Measurements from ENCODE around the gene ZCCHC24.

ZCCHC24 gene

DNA sequence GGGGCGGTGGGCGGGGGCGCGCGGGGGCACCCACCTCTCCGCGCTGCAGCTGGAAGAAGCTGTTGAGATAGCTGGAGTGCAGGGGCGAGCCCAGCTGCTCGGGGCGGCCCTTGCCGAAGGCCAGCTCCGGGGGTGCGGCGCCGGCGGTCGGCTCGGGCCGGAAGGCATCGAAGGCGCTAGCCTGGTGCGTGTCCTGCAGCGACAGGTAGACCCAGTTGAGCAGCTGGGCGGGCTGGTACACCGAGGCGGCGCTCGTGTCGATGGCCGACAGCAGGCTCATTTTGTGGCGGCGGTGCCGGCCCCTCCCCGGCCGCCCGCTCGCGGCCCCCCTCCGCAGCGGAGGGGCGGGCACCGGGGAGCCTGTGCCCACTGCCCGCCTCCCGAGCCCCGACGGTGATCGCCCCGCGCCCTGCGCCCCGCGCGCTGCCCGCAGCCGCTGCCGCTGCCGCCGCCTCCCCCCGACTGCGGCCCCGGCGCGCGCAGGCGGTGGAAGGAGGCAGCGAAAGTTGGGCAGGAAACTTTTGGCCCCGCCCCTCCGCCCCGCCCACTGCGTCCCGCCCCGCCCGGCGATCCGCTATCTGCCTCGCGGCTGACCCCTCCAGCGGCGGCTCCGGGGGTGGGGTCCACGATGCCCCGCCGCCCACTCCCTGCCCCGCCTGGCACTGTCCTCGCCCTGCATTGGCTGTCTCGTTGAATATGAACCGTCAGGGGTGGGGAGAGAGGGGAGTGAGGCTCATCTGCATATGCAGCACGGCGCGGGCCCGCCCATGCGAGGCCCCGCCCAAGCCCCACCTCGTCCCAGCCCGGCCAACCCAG is at the start of gene ZCCHC24:
Gene ZCCHC24 (minus strand): TSS at position 464 of the 816 bp plus-strand sequence. CDS start 184 bp downstream, at position 280.
- peak; percentile 91 to 94 for DNase-seq (ENCODE audit: low read depth in 2 of 2)

DNA sequence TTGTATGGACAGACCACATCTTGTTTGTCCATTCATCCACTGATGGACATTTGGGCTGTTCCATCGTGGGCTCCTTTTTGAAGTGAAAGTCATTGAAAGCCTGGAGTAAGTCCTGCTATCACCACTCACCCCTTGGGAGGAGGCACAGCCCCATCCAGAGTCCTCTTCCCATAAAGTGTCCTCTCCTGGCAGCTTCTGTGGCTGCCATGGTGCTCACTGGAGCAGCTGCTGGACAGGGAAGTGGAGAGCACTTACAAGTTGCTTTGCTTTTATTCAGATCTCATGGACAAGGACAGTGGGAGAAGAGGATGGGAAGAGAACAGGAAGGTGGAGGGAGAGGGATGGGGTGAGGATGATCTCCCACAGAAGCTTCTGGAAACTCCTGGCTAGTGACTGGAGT is 48.4 kb upstream of the ZCCHC24 start:
- DNase-seq (ENCODE audit: low read depth in 2 of 2), result no peak

GRCh38 chr10:79492839-79493238 is 47.4 kb upstream of the ZCCHC24 start:
- no peak for DNase-seq (ENCODE audit: low read depth in 2 of 2)

GRCh38 chr10:79492256-79492655 is 46.8 kb upstream of the ZCCHC24 start:
- DNase-seq (ENCODE audit: low read depth in 2 of 2), result no peak

GRCh38 chr10:79491143-79491835 is 45.9 kb upstream of the ZCCHC24 start:
- no peak for DNase-seq (ENCODE audit: low read depth in 2 of 2)

DNA sequence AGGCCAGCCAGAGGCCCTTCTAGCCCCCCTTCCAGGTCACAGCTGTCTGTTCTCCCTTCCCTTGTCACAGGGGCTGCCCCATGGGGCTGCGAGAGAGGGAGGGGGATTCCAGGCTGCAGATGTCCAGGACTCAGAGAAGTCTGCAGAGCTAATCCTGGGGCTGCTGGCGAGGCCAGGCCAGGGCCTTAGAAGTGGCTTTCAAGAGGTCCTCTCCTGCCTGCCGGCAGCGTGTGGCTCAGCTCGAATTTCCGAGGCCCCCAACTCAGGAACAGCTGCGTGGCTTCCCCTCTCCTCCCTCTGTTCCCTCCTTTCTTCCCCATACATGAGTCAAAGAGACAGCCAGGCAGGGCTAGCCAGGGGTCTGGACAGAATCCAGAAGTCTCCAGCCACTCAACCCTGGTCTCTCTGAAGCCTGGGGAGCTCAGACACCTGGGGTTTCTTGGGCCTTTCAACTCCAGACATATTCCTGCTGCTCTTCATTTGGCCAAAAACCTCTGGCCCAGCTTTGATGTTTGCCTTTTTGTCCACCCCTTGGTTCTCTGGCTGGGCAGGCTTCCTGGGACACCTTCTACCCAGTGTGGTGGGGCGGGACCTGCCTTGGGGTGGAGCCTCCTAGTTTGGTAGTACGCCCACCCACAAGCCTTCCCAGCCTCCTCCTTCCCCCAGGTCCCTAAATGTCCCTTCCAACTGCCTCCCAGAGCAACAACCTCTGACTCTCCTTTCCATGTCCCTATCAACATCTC is 45.1 kb upstream of the ZCCHC24 start:
- DNase-seq (ENCODE audit: low read depth in 2 of 2), result no peak

- no peak for DNase-seq (ENCODE audit: low read depth in 2 of 2)
These were observed 43.4 kb upstream of the ZCCHC24 start for GRCh38 chr10:79488870-79489269.

GRCh38 chr10:79488336-79488735 is 42.9 kb upstream of the ZCCHC24 start:
- DNase-seq (ENCODE audit: low read depth in 2 of 2), result no peak

DNA sequence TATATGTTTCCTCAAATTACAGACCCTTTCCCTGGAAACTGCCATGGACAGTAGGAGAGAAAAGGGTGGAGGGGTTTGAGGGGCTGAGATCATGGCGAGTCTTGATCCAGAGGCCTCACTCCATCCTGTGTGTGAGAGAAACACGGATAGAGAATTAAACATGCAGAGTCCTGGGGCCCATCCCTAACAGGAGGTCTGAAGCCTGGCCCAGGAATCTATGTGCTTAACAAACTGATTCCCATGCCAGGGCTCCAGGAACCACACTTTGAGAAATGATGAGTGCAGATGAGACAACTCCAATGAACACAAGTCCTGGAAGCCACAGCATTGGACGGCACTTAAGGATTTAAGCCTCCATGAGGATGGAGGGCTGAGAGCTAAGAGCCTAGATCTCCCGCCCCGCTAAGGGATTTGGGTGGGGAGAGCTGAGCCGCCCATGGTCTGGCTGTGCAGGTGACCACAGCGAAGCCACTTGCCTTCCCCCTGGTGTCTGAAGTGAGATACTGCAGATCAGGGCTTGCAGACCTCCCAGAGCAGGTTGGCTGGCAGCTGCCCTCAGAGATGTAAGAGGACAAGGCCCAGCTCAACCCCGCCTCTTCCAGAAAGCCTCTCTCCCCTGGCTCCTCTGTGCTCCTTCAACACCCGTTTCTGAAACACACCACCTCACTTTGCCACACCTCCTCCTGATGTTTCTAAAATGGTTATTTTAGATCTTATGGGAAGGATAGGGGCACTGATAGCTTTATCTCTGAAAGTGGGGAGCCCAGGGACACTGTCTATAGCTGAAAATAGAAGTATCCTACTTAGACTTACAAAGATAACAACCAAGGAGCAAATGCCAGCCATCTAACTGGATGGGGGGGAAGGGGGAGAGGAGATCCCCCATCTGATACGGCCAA is 42.1 kb upstream of the ZCCHC24 start:
- DNase-seq (ENCODE audit: low read depth in 2 of 2), result no peak

GRCh38 chr10:79484476-79484875 is 39.1 kb upstream of the ZCCHC24 start:
- DNase-seq (ENCODE audit: low read depth in 2 of 2), result no peak

DNA sequence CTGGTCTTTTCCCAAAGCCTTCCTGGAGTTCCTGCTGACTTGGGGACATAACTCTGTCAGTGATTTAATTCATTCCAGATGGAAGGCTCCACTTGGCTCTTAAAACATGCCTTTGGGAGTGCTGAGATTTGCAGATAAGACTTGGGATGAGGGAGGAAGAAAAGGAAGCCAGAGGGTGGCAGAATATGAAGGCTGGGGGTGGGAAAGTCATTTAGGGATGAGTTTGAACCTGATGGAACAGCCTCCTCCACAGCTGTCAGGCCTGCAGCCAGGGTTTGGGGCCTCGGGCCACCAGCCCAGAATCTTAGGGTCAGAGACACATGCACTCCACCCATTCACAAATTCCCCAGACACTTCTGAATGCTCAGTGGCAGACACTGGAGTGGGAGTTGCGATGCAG is 38.5 kb upstream of the ZCCHC24 start:
- no peak for DNase-seq (ENCODE audit: low read depth in 2 of 2)

DNA sequence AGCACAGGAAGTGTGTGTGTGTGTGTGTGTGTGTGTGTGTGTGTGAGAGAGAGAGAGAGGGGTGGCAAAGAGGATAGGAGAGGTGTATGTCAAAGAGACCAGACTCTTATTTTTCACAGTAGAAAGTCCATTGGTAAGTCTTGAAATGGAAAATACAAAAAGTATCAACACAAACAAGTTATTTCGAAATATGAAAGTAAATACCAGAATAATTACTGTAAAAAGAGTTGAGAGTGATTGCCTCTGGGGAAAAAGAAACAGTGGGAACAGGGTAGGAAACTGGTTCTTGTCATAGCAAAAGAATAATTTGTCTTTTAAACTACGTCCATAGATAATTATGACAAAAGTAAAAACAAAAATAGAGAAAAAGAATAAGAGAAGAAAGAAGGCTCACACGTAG is 37.9 kb upstream of the ZCCHC24 start:
- no peak for DNase-seq (ENCODE audit: low read depth in 2 of 2)

DNA sequence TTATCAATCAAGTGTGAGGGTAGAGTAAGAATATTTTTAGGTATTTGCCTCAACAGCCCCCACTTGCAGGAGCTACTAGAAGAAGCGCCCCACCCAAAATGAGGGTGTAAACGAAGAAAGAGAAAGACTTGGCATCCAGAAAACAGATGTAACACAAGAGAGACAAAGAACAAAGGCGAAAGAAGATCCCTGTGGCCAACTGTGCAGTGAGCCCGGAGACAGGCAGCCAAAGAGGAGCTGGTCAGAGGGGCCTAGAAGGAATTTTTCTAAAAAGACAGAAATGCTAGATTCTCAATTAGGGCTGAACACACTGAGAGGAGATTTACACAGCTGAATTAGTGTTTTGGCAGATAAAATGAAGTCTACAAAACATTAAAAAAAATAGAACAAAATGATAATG is 37.3 kb upstream of the ZCCHC24 start:
- DNase-seq (ENCODE audit: low read depth in 2 of 2), result no peak

DNA sequence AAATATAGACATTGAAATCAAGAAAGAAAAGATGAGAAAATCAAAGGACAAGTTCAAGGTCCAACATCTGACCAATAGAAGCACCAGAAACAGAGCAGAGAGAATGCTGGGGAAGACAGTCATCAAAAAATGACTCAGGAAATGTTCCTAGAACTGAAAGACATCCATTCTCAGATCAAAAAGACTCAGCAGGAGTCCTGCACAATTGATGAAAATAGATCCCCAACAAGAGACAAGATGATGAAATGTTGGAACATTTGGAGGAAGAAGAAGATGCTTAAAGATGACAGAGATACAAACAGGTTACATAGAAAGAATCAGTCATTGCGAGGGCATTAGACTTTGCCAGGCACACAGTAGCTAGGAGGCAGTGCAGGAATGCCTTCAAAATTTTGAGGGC is 36.9 kb upstream of the ZCCHC24 start:
- DNase-seq (ENCODE audit: low read depth in 2 of 2), result no peak

DNA sequence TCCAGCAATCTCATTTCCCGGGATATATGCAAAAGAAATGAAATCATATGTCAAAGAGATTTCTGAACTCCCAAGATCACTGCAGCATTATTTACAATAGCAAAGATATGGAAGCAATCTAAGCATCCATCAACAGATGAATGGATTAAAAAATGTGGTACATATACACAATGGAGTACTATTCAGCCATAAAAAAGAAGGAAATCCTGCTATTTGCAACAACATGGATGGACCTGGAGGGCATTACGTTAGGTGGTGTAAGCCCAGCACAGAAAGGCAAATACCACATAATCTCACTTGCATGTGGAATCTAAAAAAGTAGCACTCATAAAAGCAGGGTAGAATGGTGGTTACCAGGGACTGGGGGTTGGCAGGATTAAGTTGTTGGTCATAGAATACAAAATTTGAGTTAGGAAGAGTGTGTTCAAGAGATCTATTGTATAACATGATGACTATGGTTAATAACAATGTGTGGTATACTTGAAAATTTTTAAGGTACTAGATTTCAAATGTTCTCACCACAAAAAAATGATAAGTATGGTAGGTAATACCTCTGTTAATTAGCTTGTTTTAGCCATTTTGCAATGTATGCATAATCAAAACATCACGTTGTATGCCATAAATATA is 34.0 kb upstream of the ZCCHC24 start:
- no peak for DNase-seq (ENCODE audit: low read depth in 2 of 2)

DNA sequence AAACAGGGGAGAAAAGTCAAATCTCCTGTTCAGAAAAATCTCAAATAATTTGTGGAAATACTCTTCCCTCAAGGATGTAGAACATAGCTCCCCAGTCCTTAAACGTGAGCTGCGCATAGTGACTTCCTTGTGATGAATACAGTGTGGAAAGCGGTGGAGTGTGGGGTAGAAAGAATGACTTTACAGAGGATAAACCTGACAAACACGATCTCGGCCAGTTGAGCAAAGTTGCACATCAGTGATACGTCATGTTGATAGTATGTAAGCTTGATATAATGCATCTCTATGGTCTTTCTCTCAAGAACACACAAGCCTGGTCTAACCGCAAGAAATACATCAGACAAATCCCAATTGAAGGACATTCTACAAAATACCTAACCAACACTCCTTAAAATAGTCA is 32.0 kb upstream of the ZCCHC24 start:
- DNase-seq (ENCODE audit: low read depth in 2 of 2), result no peak

DNA sequence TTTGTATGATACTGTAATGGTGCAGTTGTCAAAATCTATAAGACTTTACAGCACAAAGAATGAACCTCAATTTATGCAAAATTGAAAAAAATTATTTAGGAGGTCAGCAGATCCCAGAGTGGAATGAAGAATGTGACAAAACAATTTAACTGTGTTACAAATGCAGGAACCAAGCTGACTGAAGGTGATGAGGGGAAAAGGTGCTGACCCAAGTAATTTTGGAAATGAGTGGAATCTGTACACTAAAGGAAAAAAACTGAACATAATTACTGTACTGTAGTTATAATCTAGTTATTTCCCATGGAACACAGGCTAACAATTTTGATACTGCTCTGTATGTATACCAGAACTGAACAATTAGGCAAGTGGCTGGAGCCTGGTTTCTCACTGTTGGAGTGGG is 31.2 kb upstream of the ZCCHC24 start:
- DNase-seq (ENCODE audit: low read depth in 2 of 2), result no peak

DNA sequence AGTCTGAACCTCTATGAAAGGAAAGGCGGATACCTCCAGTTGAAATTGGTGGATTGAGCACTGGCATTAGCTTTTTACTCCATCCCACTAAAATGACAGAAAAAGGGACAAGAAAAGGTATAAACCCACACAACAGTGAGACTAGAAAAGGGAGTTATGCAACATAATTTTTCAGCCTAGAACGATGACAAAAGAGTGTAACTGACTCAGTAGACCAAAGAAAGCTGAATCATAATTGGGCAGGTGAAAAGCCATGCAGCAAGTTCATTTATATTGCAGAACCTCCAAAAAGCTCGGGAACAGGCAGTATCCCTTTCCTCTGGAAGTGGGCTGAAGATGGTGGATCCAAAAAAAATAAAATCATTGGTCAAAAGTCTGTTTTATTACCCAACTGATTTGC is 30.5 kb upstream of the ZCCHC24 start:
- no peak for DNase-seq (ENCODE audit: low read depth in 2 of 2)

DNA sequence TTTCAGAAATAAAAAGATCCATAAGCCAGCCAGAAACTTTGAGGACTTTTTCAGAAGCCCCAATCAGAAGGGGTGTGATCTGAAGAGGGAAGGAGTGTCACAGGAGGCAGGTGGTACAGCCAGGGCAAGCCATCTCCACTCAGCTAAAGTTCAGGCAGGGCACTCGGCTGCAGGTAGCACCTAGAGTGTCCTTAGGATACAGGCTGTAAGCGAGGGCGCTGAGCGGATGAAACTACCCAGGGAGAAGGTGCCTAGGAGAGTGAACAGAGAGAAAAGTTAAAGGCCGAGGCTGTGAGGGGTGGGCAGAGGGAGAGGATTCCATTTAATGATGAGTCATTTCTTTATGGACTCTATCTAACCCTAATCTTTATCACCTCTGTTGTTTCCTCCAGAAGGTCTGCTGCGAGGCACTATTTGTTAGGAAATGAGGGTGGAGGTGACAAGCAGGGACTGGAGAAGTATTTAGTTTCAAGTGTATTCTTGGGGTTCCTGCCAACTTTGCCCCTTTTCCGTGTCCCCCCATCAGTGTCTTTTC is 29.8 kb upstream of the ZCCHC24 start:
- DNase-seq (ENCODE audit: low read depth in 2 of 2), result no peak

DNA sequence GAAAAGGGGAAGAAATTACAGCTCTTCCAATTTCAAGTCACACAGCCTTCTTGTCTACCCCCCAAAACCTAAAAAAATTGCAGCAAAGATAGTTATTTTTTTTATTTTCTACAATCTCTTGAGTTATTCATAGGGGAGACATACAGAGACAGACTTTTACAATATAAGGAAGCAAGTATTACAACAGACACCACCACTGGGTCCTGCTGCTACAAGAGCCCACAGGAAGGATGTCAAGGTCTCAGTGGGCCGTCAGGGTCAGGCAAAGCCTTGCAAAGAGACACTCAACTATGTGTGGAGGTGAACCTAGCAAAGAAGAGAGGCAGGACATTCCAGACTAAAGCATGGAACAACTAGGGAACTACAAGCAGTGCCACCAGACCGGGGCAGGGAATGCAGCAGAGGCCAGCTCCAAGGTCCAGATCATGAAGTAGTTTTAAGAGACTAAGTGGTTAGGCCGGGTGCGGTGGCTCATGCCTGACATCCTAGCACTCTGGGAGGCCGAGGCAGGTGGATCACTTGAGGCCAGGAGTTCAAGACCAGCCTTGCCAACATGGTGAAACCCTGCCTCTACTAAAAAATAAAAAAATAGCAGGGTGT is 28.2 kb upstream of the ZCCHC24 start:
- no peak for DNase-seq (ENCODE audit: low read depth in 2 of 2)
